Measurements from ENCODE around the gene KAT6B. TPM values are rescaled to one million over a fixed set of nuclear protein-coding genes. Genes with fewer than 3 reads are reported as not detected.

Gene KAT6B
- total RNA-seq, 4 donors from 2014 or later: 45.6 to 48.9 (median 47.5) TPM

GRCh38 chr10:74837743-74838142 is 11.3 kb downstream of the KAT6B start:
- no peak for TF ChIP-seq CTCF (IDR thresholded peaks at IDR 0.05; ENCODE audit: low read depth)

GRCh38 chr10:74839708-74840107 is 13.3 kb downstream of the KAT6B start:
- no peak for TF ChIP-seq CTCF (IDR thresholded peaks at IDR 0.05; ENCODE audit: low read depth)

- no peak for TF ChIP-seq CTCF (IDR thresholded peaks at IDR 0.05; ENCODE audit: low read depth)
These were observed 15.0 kb downstream of the KAT6B start for GRCh38 chr10:74841265-74841973.

GRCh38 chr10:74842301-74842954 is 16.0 kb downstream of the KAT6B start:
- no peak for TF ChIP-seq CTCF (IDR thresholded peaks at IDR 0.05; ENCODE audit: low read depth)

GRCh38 chr10:74846958-74847357 is 20.6 kb downstream of the KAT6B start:
- no peak for TF ChIP-seq CTCF (IDR thresholded peaks at IDR 0.05; ENCODE audit: low read depth)

GRCh38 chr10:74851831-74852230 is 25.4 kb downstream of the KAT6B start:
- no peak for TF ChIP-seq CTCF (IDR thresholded peaks at IDR 0.05; ENCODE audit: low read depth)

GRCh38 chr10:74852381-74852780 is 26.0 kb downstream of the KAT6B start:
- no peak for TF ChIP-seq CTCF (IDR thresholded peaks at IDR 0.05; ENCODE audit: low read depth)

Measured in subcutaneous adipose tissue (tissue), 4 donors.